ENCODE data around the gene MED25. TPM values are rescaled to one million over a fixed set of nuclear protein-coding genes. Genes with fewer than 3 reads are reported as not detected.
A peak's percentile ranks its signal among the peaks of the same experiment; 100 is the strongest.

The MED25 gene
- total RNA-seq, 2 donors from 2014 or later = 89.1 to 90.0 TPM

- no peaks in the 10 kb centered on the region for H3K27me3 Mint-ChIP-seq (ENCODE audit: insufficient read depth)
- no peaks in the 10 kb centered on the region for H3K9me3 Mint-ChIP-seq
- H3K4me1 Mint-ChIP-seq = no peaks in the 10 kb centered on the region
- H3K4me3 ChIP-seq (ENCODE audit: low read length) = no peak overlapping the region
- H3K4me1 ChIP-seq (ENCODE audit: control insufficient read depth, insufficient read depth, low read length) = no peaks in the 10 kb centered on the region
- peaks cover 55% of the 10 kb centered on the region for H3K36me3 Mint-ChIP-seq (ENCODE audit: low read depth)
- no peak overlapping the region for H3K27ac Mint-ChIP-seq
- no peak for DNase-seq
- H3K36me3 ChIP-seq (ENCODE audit: control insufficient read depth, insufficient read depth, low read length) = peaks cover 24% of the 10 kb centered on the region
- 97 to 99% methylated on average over 10 to 11 of the region's 11 CpGs for WGBS, 2 experiments (ENCODE audit: insufficient coverage in 1 of 2, insufficient read length in 1 of 2)
- TF ChIP-seq CTCF (conservative IDR thresholded peaks at IDR 0.05) = no peak
- no peaks in the 10 kb centered on the region for H3K9me3 ChIP-seq (ENCODE audit: control insufficient read depth, low read length)
- no peak overlapping the region for H3K4me3 Mint-ChIP-seq
- no peak overlapping the region for H3K27ac ChIP-seq (ENCODE audit: low read depth, low read length)
- no peak overlapping the region for H3K9ac ChIP-seq (ENCODE audit: extremely low read depth, low read length, poor library complexity, severe bottlenecking)
- no peaks in the 10 kb centered on the region for H3K27me3 ChIP-seq (ENCODE audit: control insufficient read depth, insufficient read depth, low read length, poor library complexity, severe bottlenecking)
Measured at GRCh38 chr19:49839713-49840112, 21.6 kb downstream of the MED25 start.

GRCh38 chr19:49840321-49840720 is 22.2 kb downstream of the MED25 start:
- Mint-ChIP-seq H3K9me3 (no peaks in the 10 kb centered on the region), H3K27me3 (ENCODE audit: insufficient read depth) (no peaks in the 10 kb centered on the region), H3K4me3 (no peak overlapping the region), H3K27ac (peak overlapping the region; percentile 41), H3K4me1 (no peaks in the 10 kb centered on the region), H3K36me3 (ENCODE audit: low read depth) (peaks cover 49% of the 10 kb centered on the region)
- H3K4me3 ChIP-seq (ENCODE audit: low read length) = no peak overlapping the region
- H3K9ac ChIP-seq (ENCODE audit: extremely low read depth, low read length, poor library complexity, severe bottlenecking) = no peak overlapping the region
- H3K4me1 ChIP-seq (ENCODE audit: control insufficient read depth, insufficient read depth, low read length) = no peaks in the 10 kb centered on the region
- 91 to 96% methylated on average over 8 to 11 of the region's 11 CpGs for WGBS, 2 experiments (ENCODE audit: insufficient coverage in 1 of 2, insufficient read length in 1 of 2)
- H3K36me3 ChIP-seq (ENCODE audit: control insufficient read depth, insufficient read depth, low read length) = peaks cover 20% of the 10 kb centered on the region
- no peak overlapping the region for H3K27ac ChIP-seq (ENCODE audit: low read depth, low read length)
- TF ChIP-seq CTCF (conservative IDR thresholded peaks at IDR 0.05) = no peak
- DNase-seq = no peak
- H3K9me3 ChIP-seq (ENCODE audit: control insufficient read depth, low read length) = no peaks in the 10 kb centered on the region
- H3K27me3 ChIP-seq (ENCODE audit: control insufficient read depth, insufficient read depth, low read length, poor library complexity, severe bottlenecking) = no peaks in the 10 kb centered on the region

GRCh38 chr19:49840736-49841249 is 22.7 kb downstream of the MED25 start:
- Histone ChIP-seq H3K9me3 (ENCODE audit: control insufficient read depth, low read length) (no peaks in the 10 kb centered on the region), H3K27me3 (ENCODE audit: control insufficient read depth, insufficient read depth, low read length, poor library complexity, severe bottlenecking) (no peaks in the 10 kb centered on the region), H3K36me3 (ENCODE audit: control insufficient read depth, insufficient read depth, low read length) (peaks cover 19% of the 10 kb centered on the region), H3K4me3 (ENCODE audit: low read length) (no peak overlapping the region), H3K9ac (ENCODE audit: extremely low read depth, low read length, poor library complexity, severe bottlenecking) (no peak overlapping the region), H3K27ac (ENCODE audit: low read depth, low read length) (no peak overlapping the region), H3K4me1 (ENCODE audit: control insufficient read depth, insufficient read depth, low read length) (no peaks in the 10 kb centered on the region)
- 94 to 95% methylated on average over 16 of the region's 17 CpGs for WGBS, 2 experiments (ENCODE audit: insufficient coverage in 1 of 2, insufficient read length in 1 of 2)
- no peak for TF ChIP-seq CTCF (conservative IDR thresholded peaks at IDR 0.05)
- Mint-ChIP-seq H3K27me3 (ENCODE audit: insufficient read depth) (no peaks in the 10 kb centered on the region), H3K36me3 (ENCODE audit: low read depth) (peaks cover 49% of the 10 kb centered on the region), H3K9me3 (no peaks in the 10 kb centered on the region), H3K4me3 (no peak overlapping the region), H3K27ac (peak overlapping the region; percentile 41), H3K4me1 (no peaks in the 10 kb centered on the region)
- no peak for DNase-seq
